ENCODE data around the gene WDR18. TPM values are rescaled to one million over a fixed set of nuclear protein-coding genes. Genes with fewer than 3 reads are reported as not detected.

The WDR18 gene
- total RNA-seq, 1 donor from 2014 or later, result 57.2 TPM

DNA sequence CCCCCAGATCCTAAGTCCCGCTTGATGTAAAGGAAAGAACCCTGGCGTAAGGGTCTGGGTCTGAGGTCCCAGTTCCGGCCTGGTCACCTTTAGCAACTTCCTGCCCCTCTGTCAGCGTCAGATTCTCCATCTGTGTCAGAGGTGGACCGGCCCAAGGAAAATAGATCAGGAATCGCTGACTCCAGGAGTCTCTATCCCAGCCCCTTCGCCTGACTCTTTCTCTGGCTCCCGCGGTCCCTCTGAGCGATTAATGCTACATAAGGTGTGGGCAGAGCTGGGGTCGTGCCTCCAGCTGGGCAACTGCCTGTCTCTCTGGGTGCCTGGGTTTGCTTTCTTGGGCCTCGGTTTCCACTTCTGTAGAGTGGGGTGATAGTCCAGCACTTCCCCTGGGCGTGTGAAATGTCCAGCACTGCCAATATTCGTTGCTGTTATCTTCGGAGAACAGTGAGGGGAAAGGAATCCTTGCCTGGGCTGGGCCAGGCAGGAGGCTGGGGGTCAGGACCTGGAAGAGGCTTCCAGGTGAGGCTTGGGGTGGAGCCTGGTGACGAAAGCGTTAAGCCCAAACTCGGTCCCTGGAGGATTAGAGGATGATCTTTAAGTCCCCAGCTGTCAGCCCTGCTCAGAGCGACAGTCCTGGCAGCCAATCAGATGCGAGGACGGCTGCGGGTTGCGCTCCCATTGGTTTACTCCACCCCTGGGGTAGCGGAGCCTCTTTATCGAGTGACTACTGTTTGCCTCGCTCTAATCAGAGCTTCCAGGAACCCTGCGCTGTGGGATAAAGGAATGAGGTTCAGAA, 56.5 kb downstream of the WDR18 start:
- intact Hi-C loops (cut with micrococcal nuclease), result loop anchor here (2.0 kb wide), 2 partner anchors 20 to 28 kb away; partner anchors contain the start of genes RNU6-2 and TMEM259

DNA sequence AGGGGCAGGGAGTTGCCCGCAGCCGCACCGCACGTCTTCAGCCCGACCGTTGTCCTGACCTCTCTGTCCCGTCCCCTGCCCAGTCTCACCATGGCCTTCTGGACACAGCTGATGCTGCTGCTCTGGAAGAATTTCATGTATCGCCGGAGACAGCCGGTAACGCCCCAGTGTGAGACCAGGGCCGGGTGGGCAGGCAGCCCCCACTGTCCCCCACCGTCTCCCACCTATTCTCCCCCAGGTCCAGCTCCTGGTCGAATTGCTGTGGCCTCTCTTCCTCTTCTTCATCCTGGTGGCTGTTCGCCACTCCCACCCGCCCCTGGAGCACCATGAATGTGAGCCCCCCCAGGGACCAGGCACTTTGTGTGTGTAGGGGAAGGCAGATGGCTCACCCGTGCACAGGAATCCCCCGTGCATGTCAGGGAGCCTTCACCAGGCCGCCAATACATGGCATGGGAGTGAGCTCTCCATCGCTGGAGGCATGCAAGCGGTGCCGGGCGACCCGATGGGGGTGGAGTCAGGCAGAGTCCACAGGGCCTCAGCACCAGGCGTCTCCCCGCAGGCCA, 57.2 kb downstream of the WDR18 start:
- intact Hi-C loops (cut with micrococcal nuclease), result loop anchor here (2.0 kb wide), 2 partner anchors 21 to 27 kb away; partner anchors contain the start of genes RNU6-2 and TMEM259

DNA sequence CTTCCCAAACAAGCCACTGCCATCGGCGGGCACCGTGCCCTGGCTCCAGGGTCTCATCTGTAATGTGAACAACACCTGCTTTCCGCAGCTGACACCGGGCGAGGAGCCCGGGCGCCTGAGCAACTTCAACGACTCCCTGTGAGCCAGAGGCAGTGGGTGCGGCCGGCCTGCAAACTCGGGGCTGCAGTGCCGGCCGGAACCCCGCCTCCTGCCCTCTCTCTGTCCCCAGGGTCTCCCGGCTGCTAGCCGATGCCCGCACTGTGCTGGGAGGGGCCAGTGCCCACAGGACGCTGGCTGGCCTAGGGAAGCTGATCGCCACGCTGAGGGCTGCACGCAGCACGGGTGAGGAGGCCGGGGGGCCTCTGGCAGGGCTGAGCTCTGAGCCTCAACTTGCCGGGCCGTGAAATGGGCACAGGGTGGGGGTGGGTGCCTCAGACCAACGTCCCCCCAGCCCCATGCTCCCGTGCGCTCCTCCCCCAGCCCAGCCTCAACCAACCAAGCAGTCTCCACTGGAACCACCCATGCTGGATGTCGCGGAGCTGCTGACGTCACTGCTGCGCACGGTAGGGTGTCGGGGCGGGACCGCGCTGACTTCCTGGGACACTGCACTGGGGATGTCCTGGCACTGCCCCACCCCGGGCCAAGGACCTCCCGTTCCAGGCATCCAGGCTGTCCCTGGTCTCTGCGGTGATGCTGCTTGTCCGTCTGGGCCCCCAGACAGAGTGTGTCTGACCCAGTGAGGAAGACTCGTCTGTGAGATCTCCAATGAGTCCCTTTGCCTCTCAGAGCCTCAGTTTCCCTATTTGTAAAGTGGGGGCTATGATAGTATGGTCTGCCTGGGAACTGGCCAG, 57.9 kb downstream of the WDR18 start:
- intact Hi-C loops (cut with micrococcal nuclease), result loop anchor here (2.0 kb wide), 2 partner anchors 21 to 27 kb away; partner anchors contain the start of genes RNU6-2 and TMEM259

DNA sequence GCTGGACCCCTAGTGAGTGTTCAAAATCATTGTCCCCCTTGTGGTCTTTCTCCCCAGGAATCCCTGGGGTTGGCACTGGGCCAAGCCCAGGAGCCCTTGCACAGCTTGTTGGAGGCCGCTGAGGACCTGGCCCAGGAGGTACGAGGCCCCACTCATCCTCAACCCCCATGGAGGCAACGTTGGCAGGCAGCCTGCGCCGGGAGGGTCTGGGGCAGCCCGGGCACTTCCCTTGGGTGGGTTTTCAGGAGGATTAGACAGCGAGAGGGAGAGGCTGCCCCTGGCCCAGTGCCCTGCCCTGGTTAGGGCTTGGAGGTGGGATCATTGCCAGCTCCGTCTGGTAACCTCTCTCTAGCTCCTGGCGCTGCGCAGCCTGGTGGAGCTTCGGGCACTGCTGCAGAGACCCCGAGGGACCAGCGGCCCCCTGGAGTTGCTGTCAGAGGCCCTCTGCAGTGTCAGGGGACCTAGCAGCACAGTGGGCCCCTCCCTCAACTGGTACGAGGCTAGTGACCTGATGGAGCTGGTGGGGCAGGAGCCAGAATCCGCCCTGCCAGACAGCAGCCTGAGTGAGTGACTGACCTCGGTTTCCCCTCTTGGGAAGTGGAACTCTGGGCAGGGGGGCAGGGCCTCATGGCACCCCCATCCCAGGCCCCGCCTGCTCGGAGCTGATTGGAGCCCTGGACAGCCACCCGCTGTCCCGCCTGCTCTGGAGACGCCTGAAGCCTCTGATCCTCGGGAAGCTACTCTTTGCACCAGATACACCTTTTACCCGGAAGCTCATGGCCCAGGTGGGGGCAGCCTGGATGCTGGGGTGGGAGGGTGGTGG, 58.8 kb downstream of the WDR18 start:
- intact Hi-C loops (cut with micrococcal nuclease), result no loop called here

Other genes with a start within 250 kb of the WDR18 start
- not detected in 2 replicates for gene MISP, start 233.2 kb upstream of the WDR18 start, total RNA-seq
- gene PTBP1, start 186.9 kb upstream of the WDR18 start, total RNA-seq, result 616 and 655 TPM in 2 replicates
- gene PLPPR3, start 162.4 kb upstream of the WDR18 start, total RNA-seq, result not detected in 2 replicates
- gene AZU1, start 156.5 kb upstream of the WDR18 start, total RNA-seq, result not detected in 2 replicates
- not detected in 2 replicates for gene PRTN3, start 143.3 kb upstream of the WDR18 start, total RNA-seq
- gene ELANE, start 132.0 kb upstream of the WDR18 start, total RNA-seq, result not detected in 2 replicates
- gene CFD, start 124.7 kb upstream of the WDR18 start, total RNA-seq, result 2.3 and 2.5 TPM in 2 replicates
- gene MED16, start 91.2 kb upstream of the WDR18 start, total RNA-seq, result 62.2 and 66.7 TPM in 2 replicates
- gene RNU6-9, start 90.9 kb upstream of the WDR18 start, total RNA-seq, result not detected in 2 replicates
- gene R3HDM4, start 71.1 kb upstream of the WDR18 start, total RNA-seq, result 90.7 and 96.4 TPM in 2 replicates
- gene KISS1R, start 67.0 kb upstream of the WDR18 start, total RNA-seq, result 1.7 and 1.9 TPM in 2 replicates
- 22.8 and 26.8 TPM in 2 replicates for gene ARID3A, start 58.3 kb upstream of the WDR18 start, total RNA-seq
- gene GRIN3B, start 16.1 kb downstream of the WDR18 start, total RNA-seq, result not detected in 2 replicates
- 154 TPM in 2 replicates for gene TMEM259, start 36.8 kb downstream of the WDR18 start, total RNA-seq
- gene RNU6-2, start 37.2 kb downstream of the WDR18 start, total RNA-seq, result not detected in 2 replicates
- gene CNN2, start 42.3 kb downstream of the WDR18 start, total RNA-seq, result 546 and 561 TPM in 2 replicates
- gene ABCA7, start 55.8 kb downstream of the WDR18 start, total RNA-seq, result 44.1 and 44.3 TPM in 2 replicates
- gene ARHGAP45, start 82.8 kb downstream of the WDR18 start, total RNA-seq, result 402 and 407 TPM in 2 replicates
- 169 and 178 TPM in 2 replicates for gene POLR2E, start 111.0 kb downstream of the WDR18 start, total RNA-seq
- 115 TPM in 2 replicates for gene GPX4, start 119.6 kb downstream of the WDR18 start, total RNA-seq
- 63.2 and 67.2 TPM in 2 replicates for gene SBNO2, start 189.9 kb downstream of the WDR18 start, total RNA-seq
- gene STK11, start 221.4 kb downstream of the WDR18 start, total RNA-seq, result 61.2 and 61.8 TPM in 2 replicates

Measured in T-helper 2 cell treated with Interferon-gamma antibody and Interleukin-4, amounts not matched to agents 100 ng/mL and 5 ng/mL, for 36 hours (primary cell).